Esophagus muscularis mucosa (tissue), 3 donors: ENCODE results near the gene MARK3.

Experiments
- POLR2A ChIP-seq: fragments of 450-650 bp; IDR thresholded peaks from one replicate; pipeline ENCODE4 v1.6.1; 2017; ENCODE audit warnings: antibody characterized with exemption, moderate library complexity, mild to moderate bottlenecking, low read depth
- POLR2AphosphoS5 ChIP-seq, 2 donors: sonication (generic); formaldehyde crosslinking; IDR thresholded peaks; one replicate each; pipeline ENCODE4 v1.6.1; 2017; ENCODE audit warnings: antibody characterized with exemption in 2 of 2
- TF ChIP-seq, protein P1 (sequence below), 3 experiments: fragments of 200-600 bp in 2 of 3; fragments of 450-650 bp in 1 of 3; sonication (generic) in 2 of 3; IDR thresholded peaks; one replicate each; pipeline ENCODE4 v1.5.1; 2017 to 2019; ENCODE audit warnings: antibody characterized with exemption in 3 of 3, mild to moderate bottlenecking in 2 of 3, moderate library complexity in 1 of 3

DNA sequence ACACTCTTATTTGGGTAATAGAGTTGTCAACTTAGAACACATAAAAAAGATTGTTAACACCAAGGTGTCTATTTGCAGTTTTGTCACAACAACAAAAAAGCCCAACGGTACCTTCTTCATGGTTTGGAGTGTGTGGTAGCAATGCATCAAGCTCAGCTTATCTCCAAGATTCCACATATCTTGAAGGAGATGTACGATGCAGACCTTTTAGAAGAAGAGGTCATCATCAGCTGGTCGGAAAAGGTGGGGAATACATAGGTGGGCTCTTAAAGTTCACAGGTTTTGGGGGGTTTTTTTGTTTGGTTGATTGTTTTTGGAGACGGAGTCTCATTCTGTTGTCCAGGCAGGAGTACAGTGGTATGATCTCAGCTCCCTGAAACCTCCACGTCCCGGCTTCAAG lies 45.7 kb upstream of the MARK3 start:
- TF ChIP-seq, protein P1, sequence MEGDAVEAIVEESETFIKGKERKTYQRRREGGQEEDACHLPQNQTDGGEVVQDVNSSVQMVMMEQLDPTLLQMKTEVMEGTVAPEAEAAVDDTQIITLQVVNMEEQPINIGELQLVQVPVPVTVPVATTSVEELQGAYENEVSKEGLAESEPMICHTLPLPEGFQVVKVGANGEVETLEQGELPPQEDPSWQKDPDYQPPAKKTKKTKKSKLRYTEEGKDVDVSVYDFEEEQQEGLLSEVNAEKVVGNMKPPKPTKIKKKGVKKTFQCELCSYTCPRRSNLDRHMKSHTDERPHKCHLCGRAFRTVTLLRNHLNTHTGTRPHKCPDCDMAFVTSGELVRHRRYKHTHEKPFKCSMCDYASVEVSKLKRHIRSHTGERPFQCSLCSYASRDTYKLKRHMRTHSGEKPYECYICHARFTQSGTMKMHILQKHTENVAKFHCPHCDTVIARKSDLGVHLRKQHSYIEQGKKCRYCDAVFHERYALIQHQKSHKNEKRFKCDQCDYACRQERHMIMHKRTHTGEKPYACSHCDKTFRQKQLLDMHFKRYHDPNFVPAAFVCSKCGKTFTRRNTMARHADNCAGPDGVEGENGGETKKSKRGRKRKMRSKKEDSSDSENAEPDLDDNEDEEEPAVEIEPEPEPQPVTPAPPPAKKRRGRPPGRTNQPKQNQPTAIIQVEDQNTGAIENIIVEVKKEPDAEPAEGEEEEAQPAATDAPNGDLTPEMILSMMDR (IDR thresholded peaks at IDR 0.05) = no peak
- no peak for TF ChIP-seq POLR2A
- no peak for TF ChIP-seq POLR2AphosphoS5 (IDR thresholded peaks at IDR 0.05)
